ENCODE data around the gene PHF2. TPM values are rescaled to one million over a fixed set of nuclear protein-coding genes. Genes with fewer than 3 reads are reported as not detected.

The PHF2 gene
- total RNA-seq, 4 donors from 2014 or later = 22.6 to 40.2 (median 28.4) TPM

DNA sequence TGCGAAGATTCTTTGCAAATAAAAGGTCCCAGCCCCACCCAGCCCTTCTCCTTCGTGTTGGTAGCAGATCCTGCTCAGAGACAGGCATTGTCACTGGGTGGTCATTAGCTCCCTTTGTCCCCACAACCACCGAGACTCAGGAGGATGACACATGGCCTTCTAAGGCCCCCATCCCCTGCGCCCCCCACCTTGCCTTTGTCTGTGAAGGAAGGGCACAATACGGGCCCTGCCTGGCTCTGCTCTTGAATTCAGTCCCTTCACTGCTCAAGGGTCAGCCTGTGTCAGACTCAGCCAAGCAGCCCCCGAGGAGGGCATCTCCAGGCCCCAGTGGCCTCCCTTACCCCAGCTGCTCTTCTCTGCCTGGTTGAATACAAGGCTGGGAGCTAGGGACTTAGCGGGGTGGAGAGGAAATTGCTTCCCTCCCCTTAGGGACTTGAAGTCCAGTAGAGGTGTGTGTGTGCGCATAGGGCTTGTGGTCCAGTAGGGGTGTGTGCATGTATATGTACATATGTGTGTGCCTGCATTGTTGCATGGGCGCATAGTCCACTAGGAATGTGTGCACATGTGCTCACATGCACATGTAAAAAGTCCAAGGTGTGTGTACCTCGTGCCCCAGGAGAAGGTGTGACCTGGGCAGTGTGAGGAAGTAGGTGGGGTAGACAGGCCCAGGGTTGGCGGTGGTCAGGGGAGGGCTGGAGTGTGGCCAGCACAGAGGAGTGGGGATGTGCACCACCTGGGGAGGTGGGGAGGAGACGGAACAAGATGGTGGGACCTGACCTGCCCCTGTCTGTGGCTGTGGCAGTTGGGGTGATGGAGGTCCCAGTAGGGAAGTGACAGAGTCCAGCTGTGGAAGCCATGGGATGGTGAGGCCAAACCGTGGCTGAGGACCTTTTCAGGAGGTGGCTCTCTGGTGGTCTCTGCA is 59.1 kb downstream of the PHF2 start:
- no peak overlapping the region for H3K27ac ChIP-seq
- DNase-seq (ENCODE audit: low spot score in 2 of 2) = no peak
- 91% methylated on average over 12 of the region's 13 CpGs for WGBS
- H3K36me3 ChIP-seq = peaks cover 82% of the 10 kb centered on the region
- H3K27me3 ChIP-seq = no peaks in the 10 kb centered on the region
- no peak overlapping the region for H3K4me3 ChIP-seq
- peaks cover 3% of the 10 kb centered on the region for H3K9me3 ChIP-seq
- TF ChIP-seq, protein P1, sequence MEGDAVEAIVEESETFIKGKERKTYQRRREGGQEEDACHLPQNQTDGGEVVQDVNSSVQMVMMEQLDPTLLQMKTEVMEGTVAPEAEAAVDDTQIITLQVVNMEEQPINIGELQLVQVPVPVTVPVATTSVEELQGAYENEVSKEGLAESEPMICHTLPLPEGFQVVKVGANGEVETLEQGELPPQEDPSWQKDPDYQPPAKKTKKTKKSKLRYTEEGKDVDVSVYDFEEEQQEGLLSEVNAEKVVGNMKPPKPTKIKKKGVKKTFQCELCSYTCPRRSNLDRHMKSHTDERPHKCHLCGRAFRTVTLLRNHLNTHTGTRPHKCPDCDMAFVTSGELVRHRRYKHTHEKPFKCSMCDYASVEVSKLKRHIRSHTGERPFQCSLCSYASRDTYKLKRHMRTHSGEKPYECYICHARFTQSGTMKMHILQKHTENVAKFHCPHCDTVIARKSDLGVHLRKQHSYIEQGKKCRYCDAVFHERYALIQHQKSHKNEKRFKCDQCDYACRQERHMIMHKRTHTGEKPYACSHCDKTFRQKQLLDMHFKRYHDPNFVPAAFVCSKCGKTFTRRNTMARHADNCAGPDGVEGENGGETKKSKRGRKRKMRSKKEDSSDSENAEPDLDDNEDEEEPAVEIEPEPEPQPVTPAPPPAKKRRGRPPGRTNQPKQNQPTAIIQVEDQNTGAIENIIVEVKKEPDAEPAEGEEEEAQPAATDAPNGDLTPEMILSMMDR (IDR thresholded peaks at IDR 0.05) = no peak
- TF ChIP-seq POLR2A (IDR thresholded peaks at IDR 0.05) (no peak), POLR2AphosphoS5 (IDR thresholded peaks at IDR 0.05) (no peak), EP300 (IDR thresholded peaks at IDR 0.05) (no peak)
- no peaks in the 10 kb centered on the region for H3K4me1 ChIP-seq

DNA sequence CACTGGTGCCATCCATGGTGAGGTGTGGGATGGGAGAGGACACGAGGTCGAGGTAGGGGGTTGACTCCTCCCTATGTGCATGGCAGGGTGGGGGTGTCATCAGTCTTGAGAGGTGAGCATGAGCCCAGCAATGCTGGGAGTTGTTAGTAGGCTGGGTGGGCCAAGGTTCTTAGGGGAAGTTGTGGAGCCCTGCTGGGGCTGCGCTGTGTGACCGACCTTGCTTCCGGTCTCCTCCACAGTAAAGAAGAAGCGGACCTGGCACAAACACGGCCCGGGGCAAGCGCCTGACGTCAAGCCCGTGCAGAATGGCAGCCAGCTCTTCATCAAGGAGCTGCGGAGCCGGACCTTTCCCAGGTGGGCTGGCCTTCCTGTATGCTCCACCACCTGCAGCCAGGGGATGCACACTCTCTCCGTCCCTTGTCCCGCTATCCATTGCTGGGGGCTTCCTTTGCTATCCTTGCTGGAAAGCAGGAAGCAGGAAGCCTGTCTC is 59.8 kb downstream of the PHF2 start:
- no peak overlapping the region for H3K27ac ChIP-seq
- peak in 1 of 2 donors; percentile 52 for DNase-seq (ENCODE audit: low spot score in 2 of 2)
- 93% methylated on average over 15 of the region's 15 CpGs for WGBS
- peaks cover 3% of the 10 kb centered on the region for H3K9me3 ChIP-seq
- no peak overlapping the region for H3K4me3 ChIP-seq
- no peak for TF ChIP-seq EP300 (IDR thresholded peaks at IDR 0.05)
- no peak for TF ChIP-seq POLR2A (IDR thresholded peaks at IDR 0.05)
- TF ChIP-seq, protein P1 (IDR thresholded peaks at IDR 0.05) = no peak
- TF ChIP-seq POLR2AphosphoS5 (IDR thresholded peaks at IDR 0.05) = no peak
- H3K36me3 ChIP-seq = peaks cover 74% of the 10 kb centered on the region
- no peaks in the 10 kb centered on the region for H3K4me1 ChIP-seq
- H3K27me3 ChIP-seq = no peaks in the 10 kb centered on the region

DNA sequence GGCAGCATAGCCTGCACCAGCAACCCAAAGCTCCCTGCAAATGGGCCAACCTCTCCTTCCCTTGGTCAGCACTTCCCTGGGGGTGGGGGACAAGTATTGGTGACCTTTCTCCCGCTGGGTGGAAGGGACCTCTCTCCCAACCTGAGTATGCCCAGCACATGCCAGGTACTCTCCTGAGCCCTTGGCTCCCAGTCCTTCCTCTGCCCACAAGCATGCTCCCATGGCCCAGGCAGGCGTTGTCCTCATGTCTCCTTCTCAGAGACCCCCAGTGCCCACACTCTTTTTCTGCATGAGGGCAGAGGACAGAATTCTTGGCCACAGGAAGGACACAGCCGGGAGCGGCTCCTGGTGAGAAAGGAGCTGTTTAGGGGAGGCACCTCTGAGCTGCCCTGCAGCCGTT is 60.3 kb downstream of the PHF2 start:
- no peak overlapping the region for H3K27ac ChIP-seq
- TF ChIP-seq POLR2AphosphoS5 (IDR thresholded peaks at IDR 0.05) = no peak
- TF ChIP-seq EP300 (IDR thresholded peaks at IDR 0.05) = no peak
- no peak for TF ChIP-seq POLR2A (IDR thresholded peaks at IDR 0.05)
- TF ChIP-seq, protein P1 (IDR thresholded peaks at IDR 0.05) = no peak
- H3K4me3 ChIP-seq = no peak overlapping the region
- H3K36me3 ChIP-seq = peaks cover 71% of the 10 kb centered on the region
- peaks cover 3% of the 10 kb centered on the region for H3K9me3 ChIP-seq
- H3K27me3 ChIP-seq = no peaks in the 10 kb centered on the region
- WGBS = 94% methylated on average over 5 of the region's 5 CpGs
- DNase-seq (ENCODE audit: low spot score in 2 of 2) = no peak
- H3K4me1 ChIP-seq = no peaks in the 10 kb centered on the region

DNA sequence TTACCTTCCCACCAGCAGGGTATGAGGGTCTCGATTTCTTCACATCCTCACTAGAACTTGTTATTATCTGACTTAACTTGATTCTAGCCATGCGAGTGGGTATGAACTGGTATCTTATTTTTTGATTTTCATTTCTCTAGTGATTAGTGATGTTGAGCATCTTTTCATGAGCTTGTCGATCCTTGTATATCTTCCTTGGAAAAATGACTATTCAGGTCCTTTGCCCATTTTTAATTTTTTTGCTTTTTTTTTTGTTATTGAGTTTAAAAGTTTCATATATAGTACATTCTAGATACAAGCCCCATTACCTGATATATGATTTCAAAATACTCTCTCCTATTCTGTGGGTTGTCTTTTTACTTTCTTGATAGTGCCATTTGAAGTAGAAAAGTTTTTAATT is 61.5 kb downstream of the PHF2 start:
- no peaks in the 10 kb centered on the region for H3K27me3 ChIP-seq
- TF ChIP-seq EP300 (IDR thresholded peaks at IDR 0.05) = no peak
- TF ChIP-seq, protein P1 (IDR thresholded peaks at IDR 0.05) = no peak
- DNase-seq (ENCODE audit: low spot score in 2 of 2) = no peak
- H3K4me1 ChIP-seq = no peaks in the 10 kb centered on the region
- no peak overlapping the region for H3K27ac ChIP-seq
- WGBS = 98% methylated on average over 3 of the region's 3 CpGs
- no peak overlapping the region for H3K4me3 ChIP-seq
- H3K9me3 ChIP-seq = peaks cover 3% of the 10 kb centered on the region
- H3K36me3 ChIP-seq = peaks cover 61% of the 10 kb centered on the region

DNA sequence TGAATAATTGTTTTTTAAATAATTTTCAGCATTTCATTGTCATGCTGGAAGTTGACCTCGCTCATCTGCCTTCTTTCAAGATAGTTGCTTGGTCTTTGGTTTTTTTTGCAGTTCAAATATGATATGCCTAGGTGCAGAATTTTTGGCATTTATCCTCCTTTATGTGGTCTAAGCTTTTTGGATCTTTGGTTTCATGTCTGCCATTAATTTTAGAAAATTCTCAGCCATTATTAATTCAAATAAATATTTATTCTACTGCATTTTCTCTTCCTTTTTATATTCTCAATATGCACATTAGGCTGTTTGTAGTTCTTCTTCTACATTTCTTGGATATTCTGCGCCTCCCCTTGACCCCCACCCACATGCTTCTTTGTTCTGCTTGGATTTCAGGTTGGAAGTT is 63.6 kb downstream of the PHF2 start:
- H3K36me3 ChIP-seq = peaks cover 62% of the 10 kb centered on the region
- TF ChIP-seq POLR2AphosphoS5 (IDR thresholded peaks at IDR 0.05) (no peak), EP300 (IDR thresholded peaks at IDR 0.05) (no peak), POLR2A (IDR thresholded peaks at IDR 0.05) (no peak)
- TF ChIP-seq, protein P1 (IDR thresholded peaks at IDR 0.05) = no peak
- H3K27me3 ChIP-seq = no peaks in the 10 kb centered on the region
- H3K4me3 ChIP-seq = no peak overlapping the region
- WGBS = 93% methylated on average over 2 of the region's 2 CpGs
- H3K4me1 ChIP-seq = no peaks in the 10 kb centered on the region
- no peak for DNase-seq (ENCODE audit: low spot score in 2 of 2)
- peaks cover 3% of the 10 kb centered on the region for H3K9me3 ChIP-seq
- H3K27ac ChIP-seq = no peak overlapping the region

Measured in suprapubic skin (tissue), 4 donors.